ENCODE measurements around the gene GP9.

GRCh38 chr3:129045675-129046036 lies 14.9 kb upstream of the GP9 start:
- TF ChIP-seq CTCF (IDR thresholded peaks at IDR 0.05) (no peak), ZFX (IDR thresholded peaks at IDR 0.05; ENCODE audit: borderline replicate concordance) (no peak)

All from 22Rv1 (cell line).